ENCODE results near the gene FAS.
A peak's percentile ranks its signal among the peaks of the same experiment; 100 is the strongest.

FAS gene

GRCh38 chr10:88974012-88974411 is 16.6 kb upstream of the FAS start:
- no peak for DNase-seq

- no peak for DNase-seq
Measured at GRCh38 chr10:88974446-88975376, 15.9 kb upstream of the FAS start.

GRCh38 chr10:88975377-88975720 is 15.2 kb upstream of the FAS start:
- no peak for DNase-seq

- DNase-seq = no peak
Measured at GRCh38 chr10:88978463-88978862, 12.1 kb upstream of the FAS start.

GRCh38 chr10:88979153-88979562 is 11.4 kb upstream of the FAS start:
- no peak for DNase-seq

- DNase-seq = no peak
Measured at GRCh38 chr10:88979603-88980002, 11.0 kb upstream of the FAS start.

GRCh38 chr10:88980247-88980646 is 10.4 kb upstream of the FAS start:
- DNase-seq = no peak

- no peak for DNase-seq
Measured at GRCh38 chr10:88980800-88981199, 9.8 kb upstream of the FAS start.

- no peak for DNase-seq
Measured at GRCh38 chr10:88981435-88981834, 9.2 kb upstream of the FAS start.

- DNase-seq = no peak
Measured at GRCh38 chr10:88982366-88982765, 8.2 kb upstream of the FAS start.

- DNase-seq = no peak
Measured at GRCh38 chr10:88983206-88983605, 7.4 kb upstream of the FAS start.

GRCh38 chr10:88983939-88984338 is 6.7 kb upstream of the FAS start:
- DNase-seq = no peak

- DNase-seq = no peak
Measured at GRCh38 chr10:88984525-88984924, 6.1 kb upstream of the FAS start.

GRCh38 chr10:88986549-88987242 is 3.9 kb upstream of the FAS start:
- no peak for DNase-seq

- peak; percentile 64 for DNase-seq
Measured at GRCh38 chr10:88987243-88987725, 3.3 kb upstream of the FAS start.

GRCh38 chr10:88987840-88988239 is 2.8 kb upstream of the FAS start:
- no peak for DNase-seq

GRCh38 chr10:88989423-88989822 is 1.2 kb upstream of the FAS start:
- DNase-seq = no peak

GRCh38 chr10:88989824-88990383 is 694 bp upstream of the FAS start:
- DNase-seq = no peak

GRCh38 chr10:88991161-88991898 is 732 bp downstream of the FAS start:
- peak; percentile 91 for DNase-seq

GRCh38 chr10:88991899-88992320 is 1.3 kb downstream of the FAS start:
- no peak for DNase-seq

GRCh38 chr10:88992921-88993524 is 2.4 kb downstream of the FAS start:
- no peak for DNase-seq

GRCh38 chr10:88994019-88994418 is 3.4 kb downstream of the FAS start:
- no peak for DNase-seq

All from activated effector memory CD4-positive, alpha-beta T cell treated with anti-CD3 and anti-CD28 coated beads, Interleukin-2, amount 50 U/mL, for 16 hours (primary cell).